GM19239 (cell line): ENCODE measurements around the gene GRXCR2.
A peak's percentile ranks its signal among the peaks of the same experiment; 100 is the strongest.
"Not testable (repeated sequence)": the region's sequence is repeated elsewhere in the genome, so short reads cannot be mapped to it uniquely, and the experiment has no call there.

ENCODE experiments used
- DNase-seq: peaks from one replicate; pipeline ENCODE4 v3.0.0; 2011; ENCODE audit warnings: low spot score; ENCODE audit not compliant: insufficient read length
- FAIRE-seq: peaks from 2 replicates; lab custom pipeline; 2011; peaks lifted over from hg19 to GRCh38; lab: Jason Lieb, UNC

GRXCR2 gene

GRCh38 chr5:145840458-145841132 is 32.2 kb downstream of the GRXCR2 start:
- DNase-seq: no peak
- FAIRE-seq: no peak

- FAIRE-seq (no peak), DNase-seq (no peak)
Measured at GRCh38 chr5:145838276-145838675, 34.5 kb downstream of the GRXCR2 start.

- FAIRE-seq, DNase-seq: not testable (repeated sequence)
Measured at GRCh38 chr5:145836241-145836640, 36.6 kb downstream of the GRXCR2 start.

GRCh38 chr5:145835848-145836239 is 37.0 kb downstream of the GRXCR2 start:
- DNase-seq (no peak), FAIRE-seq (no peak)

GRCh38 chr5:145834917-145835847 is 37.6 kb downstream of the GRXCR2 start, which contains the start of gene PRELID2:
PRELID2 (minus strand) TSS chr5:145835342; CDS start chr5:145835251, 91 bp downstream.
- FAIRE-seq (no peak), DNase-seq (peak; percentile 45)

- DNase-seq: no peak
- no peak for FAIRE-seq
Measured at GRCh38 chr5:145834554-145834916, 38.3 kb downstream of the GRXCR2 start.

DNA sequence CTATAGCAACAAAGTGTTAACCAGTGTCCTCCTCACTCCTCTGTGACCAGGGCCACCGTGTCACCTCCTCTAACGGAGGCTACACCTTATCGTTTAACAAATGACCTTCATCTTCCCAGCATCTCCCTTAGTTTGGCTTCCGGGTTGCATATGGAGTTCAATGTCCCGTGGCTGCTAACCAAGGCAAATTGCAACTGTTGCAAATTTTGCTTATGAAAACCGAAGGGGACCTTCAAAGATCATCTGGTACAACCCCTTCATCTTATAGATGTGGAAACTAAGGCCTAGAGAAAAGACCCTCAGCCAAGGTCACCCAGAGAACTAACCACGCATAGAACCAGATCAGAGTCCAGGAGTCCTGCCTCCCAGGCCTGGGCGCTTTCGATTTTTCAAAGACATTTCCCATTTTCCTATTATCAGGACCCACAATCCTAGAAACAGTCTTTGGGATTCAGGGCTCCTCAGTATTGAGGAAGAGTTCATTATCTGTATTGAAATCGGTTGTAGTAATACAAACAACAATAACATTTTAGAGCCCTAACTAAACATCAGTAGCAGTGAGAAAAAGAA is 39.1 kb downstream of the GRXCR2 start:
- DNase-seq (no peak), FAIRE-seq (no peak)

DNA sequence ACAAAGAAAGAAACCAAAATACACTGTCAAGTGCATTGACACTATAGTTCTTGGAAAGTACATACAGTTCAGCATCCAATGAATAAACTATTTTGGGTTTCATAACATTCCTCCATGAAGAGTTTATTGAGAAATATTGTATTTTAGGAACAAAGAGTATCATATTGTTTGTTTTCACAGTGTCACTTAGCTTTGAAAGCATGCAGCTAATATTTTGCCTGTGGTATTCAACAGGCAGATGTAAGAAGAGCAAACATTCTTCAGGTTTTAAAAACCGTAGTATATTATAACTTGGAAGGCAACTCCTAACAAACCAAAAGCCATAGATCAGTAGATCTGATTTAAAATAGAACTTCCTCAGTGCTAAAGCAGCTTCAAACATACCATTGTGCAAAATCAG is 42.2 kb downstream of the GRXCR2 start:
- FAIRE-seq (no peak), DNase-seq (no peak)

- no peak for FAIRE-seq
- DNase-seq: no peak
Measured at GRCh38 chr5:145829708-145830361, 43.0 kb downstream of the GRXCR2 start.

DNA sequence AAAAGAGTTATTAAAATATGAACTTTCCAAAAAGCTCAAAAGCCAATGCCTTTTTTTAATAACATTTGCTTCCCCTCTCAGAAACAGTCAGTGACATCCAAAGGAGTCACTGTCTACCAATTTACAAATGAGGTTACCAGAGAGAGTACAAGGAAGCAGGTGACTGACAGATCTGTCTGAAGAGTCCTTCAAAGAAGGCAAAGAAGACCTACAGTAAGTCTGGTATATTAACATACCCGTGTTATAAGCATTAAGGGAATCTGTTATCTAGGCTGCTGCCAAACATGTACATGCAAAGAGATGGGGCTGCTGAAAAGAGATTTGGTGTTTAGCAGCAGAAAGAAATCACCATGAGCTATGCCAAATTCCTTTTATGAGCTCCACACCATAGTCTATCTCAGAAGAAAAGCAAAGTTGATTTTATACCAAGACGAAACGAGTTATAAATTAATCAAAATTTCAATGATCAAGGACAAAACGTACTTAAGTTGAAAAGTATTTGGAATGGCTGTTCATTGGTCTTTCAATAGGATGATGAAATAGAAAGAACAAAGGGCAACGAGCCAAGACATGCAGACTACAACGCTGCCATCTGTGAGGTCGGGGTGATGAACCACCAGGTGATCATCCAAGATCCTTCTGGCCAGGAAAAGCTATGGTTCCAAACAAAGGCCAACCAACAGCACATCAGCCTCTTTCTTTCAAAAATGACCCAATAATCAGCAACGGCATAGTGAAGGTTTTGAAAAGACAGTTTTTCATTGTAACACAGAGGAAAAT is 45.7 kb downstream of the GRXCR2 start:
- FAIRE-seq (no peak), DNase-seq (no peak)

GRCh38 chr5:145825751-145826180 is 47.0 kb downstream of the GRXCR2 start:
- FAIRE-seq (peak; percentile 84), DNase-seq (no peak)

DNA sequence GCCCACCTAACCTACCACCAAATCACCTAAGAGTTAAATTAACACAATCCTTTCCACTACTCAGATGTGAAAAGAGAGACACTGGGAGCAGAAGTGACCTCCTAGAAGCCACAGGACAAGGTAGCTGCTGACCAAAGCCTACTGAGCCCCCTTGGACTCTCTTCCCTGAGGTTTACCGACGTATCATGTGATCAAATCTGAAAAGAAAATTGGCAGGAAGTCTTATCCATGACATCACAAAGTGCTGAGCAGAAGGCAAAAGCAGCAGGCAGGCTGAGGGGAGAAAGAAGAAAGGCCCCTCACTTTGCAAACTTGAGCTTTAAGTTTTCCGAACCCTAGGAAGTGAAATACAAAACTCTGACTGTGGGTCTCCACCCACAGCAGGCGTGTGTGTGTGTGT is 48.8 kb downstream of the GRXCR2 start:
- no peak for DNase-seq
- FAIRE-seq: no peak

GRCh38 chr5:145818604-145819003 is 54.2 kb downstream of the GRXCR2 start:
- FAIRE-seq: no peak
- DNase-seq: no peak

- DNase-seq: no peak
- FAIRE-seq: no peak
Measured at GRCh38 chr5:145812877-145813276, 59.9 kb downstream of the GRXCR2 start.

- no peak for DNase-seq
- FAIRE-seq: no peak
Measured at GRCh38 chr5:145811834-145812625, 60.8 kb downstream of the GRXCR2 start.
